HG02938 (cell line): ENCODE data around the gene ERBB4.
"Not testable (repeated sequence)": the region's sequence is repeated elsewhere in the genome, so short reads cannot be mapped to it uniquely, and the experiment has no call there.

Source experiments
- ATAC-seq: cut with Tn5 transposase; IDR thresholded peaks from one replicate; pipeline ENCODE4 v1.9.1; 2021; ENCODE audit warnings: mild to moderate bottlenecking, moderate library complexity; ENCODE audit not compliant: unreplicated experiment

The ERBB4 gene

GRCh38 chr2:212154477-212154878 lies 384.1 kb downstream of the ERBB4 start:
- no peak for ATAC-seq

- ATAC-seq, result no peak
Observed at GRCh38 chr2:212153923-212154322, 384.7 kb downstream of the ERBB4 start.

- ATAC-seq, result no peak
Observed at GRCh38 chr2:212147921-212148513, 390.6 kb downstream of the ERBB4 start.

- ATAC-seq, result no peak
Observed at GRCh38 chr2:212146416-212146815, 392.2 kb downstream of the ERBB4 start.

- ATAC-seq, result no peak
Observed at GRCh38 chr2:212145121-212145520, 393.5 kb downstream of the ERBB4 start.

- ATAC-seq, result no peak
Observed at GRCh38 chr2:212142631-212143030, 396.0 kb downstream of the ERBB4 start.

- ATAC-seq, result no peak
Observed at GRCh38 chr2:212141499-212141898, 397.1 kb downstream of the ERBB4 start.

GRCh38 chr2:212136216-212136795 lies 402.3 kb downstream of the ERBB4 start:
- no peak for ATAC-seq

GRCh38 chr2:212135739-212136138 lies 402.9 kb downstream of the ERBB4 start:
- ATAC-seq, result no peak

- ATAC-seq, result no peak
Observed at GRCh38 chr2:212133337-212133736, 405.3 kb downstream of the ERBB4 start.

GRCh38 chr2:212124598-212124997 lies 414.0 kb downstream of the ERBB4 start:
- no peak for ATAC-seq

- no peak for ATAC-seq
Observed at GRCh38 chr2:212119591-212119990, 419.0 kb downstream of the ERBB4 start.

- no peak for ATAC-seq
Observed at GRCh38 chr2:212117926-212118325, 420.7 kb downstream of the ERBB4 start.

- ATAC-seq, result no peak
Observed at GRCh38 chr2:212114489-212114888, 424.1 kb downstream of the ERBB4 start.

- ATAC-seq, result no peak
Observed at GRCh38 chr2:212112401-212112800, 426.2 kb downstream of the ERBB4 start.

- no peak for ATAC-seq
Observed at GRCh38 chr2:212109792-212110680, 428.6 kb downstream of the ERBB4 start.

GRCh38 chr2:212109217-212109616 lies 429.4 kb downstream of the ERBB4 start:
- ATAC-seq, result no peak

GRCh38 chr2:212107989-212108388 lies 430.6 kb downstream of the ERBB4 start:
- ATAC-seq, result no peak

- ATAC-seq, result no peak
Observed at GRCh38 chr2:212107014-212107413, 431.6 kb downstream of the ERBB4 start.

- ATAC-seq, result not testable (repeated sequence)
Observed at GRCh38 chr2:212106536-212106935, 432.1 kb downstream of the ERBB4 start.

GRCh38 chr2:212099658-212100057 lies 438.9 kb downstream of the ERBB4 start:
- ATAC-seq, result no peak

GRCh38 chr2:212098966-212099365 lies 439.6 kb downstream of the ERBB4 start:
- ATAC-seq, result no peak
